ENCODE results near the gene SLCO2A1.

Gene SLCO2A1

DNA sequence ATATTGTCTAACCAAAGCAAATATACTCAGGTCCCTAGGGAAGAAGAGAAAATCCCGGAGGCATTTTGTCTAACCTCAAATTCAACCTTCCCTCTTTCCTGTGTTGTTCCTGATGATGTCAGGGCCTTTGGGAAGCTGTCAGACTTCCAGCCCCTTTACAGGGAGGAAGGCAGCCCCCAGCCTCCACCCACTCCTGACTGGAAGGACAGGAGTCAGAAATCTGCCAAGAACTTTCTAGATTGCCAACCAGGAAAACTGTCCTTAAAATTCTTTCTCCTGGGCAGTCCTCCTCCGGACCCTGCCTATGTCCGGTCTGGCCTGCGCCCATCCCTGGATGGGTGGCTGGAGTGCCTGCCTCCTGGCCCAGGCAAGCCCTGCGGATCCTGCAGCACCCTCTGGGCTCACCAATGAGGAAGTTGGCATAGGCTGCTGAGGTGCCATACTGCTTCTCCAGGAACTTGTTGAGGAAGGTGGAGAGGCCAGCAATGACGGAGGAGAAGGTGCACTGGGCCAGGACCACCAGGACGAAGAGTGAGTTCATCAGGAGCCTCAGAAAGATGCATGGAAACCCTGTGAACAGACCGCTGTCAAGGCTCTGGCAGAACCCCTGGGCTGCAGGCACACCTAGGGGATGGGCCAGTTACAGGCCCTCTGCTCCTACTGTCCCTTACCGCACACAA is 81.5 kb downstream of the SLCO2A1 start:
- no peak overlapping the region for H3K4me3 ChIP-seq (ENCODE audit: low read depth in 1 of 2, low read length in 1 of 2)
- TF ChIP-seq, protein P1, sequence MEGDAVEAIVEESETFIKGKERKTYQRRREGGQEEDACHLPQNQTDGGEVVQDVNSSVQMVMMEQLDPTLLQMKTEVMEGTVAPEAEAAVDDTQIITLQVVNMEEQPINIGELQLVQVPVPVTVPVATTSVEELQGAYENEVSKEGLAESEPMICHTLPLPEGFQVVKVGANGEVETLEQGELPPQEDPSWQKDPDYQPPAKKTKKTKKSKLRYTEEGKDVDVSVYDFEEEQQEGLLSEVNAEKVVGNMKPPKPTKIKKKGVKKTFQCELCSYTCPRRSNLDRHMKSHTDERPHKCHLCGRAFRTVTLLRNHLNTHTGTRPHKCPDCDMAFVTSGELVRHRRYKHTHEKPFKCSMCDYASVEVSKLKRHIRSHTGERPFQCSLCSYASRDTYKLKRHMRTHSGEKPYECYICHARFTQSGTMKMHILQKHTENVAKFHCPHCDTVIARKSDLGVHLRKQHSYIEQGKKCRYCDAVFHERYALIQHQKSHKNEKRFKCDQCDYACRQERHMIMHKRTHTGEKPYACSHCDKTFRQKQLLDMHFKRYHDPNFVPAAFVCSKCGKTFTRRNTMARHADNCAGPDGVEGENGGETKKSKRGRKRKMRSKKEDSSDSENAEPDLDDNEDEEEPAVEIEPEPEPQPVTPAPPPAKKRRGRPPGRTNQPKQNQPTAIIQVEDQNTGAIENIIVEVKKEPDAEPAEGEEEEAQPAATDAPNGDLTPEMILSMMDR (IDR thresholded peaks at IDR 0.05), result no peak
- no peaks in the 10 kb centered on the region for H3K9me3 ChIP-seq
- H3K27me3 ChIP-seq, result peaks cover 20% of the 10 kb centered on the region
- no peak overlapping the region for H3K27ac ChIP-seq
- H3K4me1 ChIP-seq (ENCODE audit: control insufficient read depth in 1 of 2, insufficient read depth in 1 of 2, low read depth in 1 of 2, low read length in 1 of 2), result no peaks in the 10 kb centered on the region
- H3K36me3 ChIP-seq, result no peaks in the 10 kb centered on the region

DNA sequence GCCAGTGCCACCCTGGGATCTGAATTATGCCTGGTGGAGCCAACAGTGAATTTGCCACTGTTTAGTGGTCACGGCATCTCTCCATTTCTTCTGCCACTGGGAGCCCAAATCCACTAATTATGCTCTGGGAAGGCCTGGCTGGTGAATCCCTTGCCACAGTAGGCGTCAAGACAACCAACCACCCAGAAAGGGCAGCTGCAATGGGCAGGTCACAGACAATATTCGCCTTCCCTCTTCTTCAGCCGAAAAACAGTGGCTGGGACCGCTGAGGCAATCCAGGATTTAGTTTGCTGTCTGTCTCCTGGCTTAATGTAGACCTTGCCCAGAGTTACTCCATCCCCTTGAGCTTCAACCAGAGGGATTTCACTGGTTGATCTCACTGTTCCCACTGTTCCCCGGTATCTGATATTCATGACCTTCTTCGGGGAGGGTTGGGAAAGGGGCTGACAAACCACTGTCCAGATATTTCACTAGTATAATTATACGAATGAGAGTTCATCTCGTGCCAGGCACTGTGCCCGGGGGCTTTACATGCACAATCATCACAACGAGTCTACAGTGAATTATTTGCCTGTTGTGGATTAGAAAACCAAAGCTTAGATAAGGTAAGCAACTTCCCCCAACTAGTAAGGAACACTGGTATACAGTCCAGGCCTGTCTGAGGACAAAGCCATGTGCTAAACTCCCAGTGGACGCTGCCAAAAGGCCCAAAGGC is 84.2 kb downstream of the SLCO2A1 start:
- H3K4me1 ChIP-seq (ENCODE audit: control insufficient read depth in 1 of 2, insufficient read depth in 1 of 2, low read depth in 1 of 2, low read length in 1 of 2), result no peaks in the 10 kb centered on the region

DNA sequence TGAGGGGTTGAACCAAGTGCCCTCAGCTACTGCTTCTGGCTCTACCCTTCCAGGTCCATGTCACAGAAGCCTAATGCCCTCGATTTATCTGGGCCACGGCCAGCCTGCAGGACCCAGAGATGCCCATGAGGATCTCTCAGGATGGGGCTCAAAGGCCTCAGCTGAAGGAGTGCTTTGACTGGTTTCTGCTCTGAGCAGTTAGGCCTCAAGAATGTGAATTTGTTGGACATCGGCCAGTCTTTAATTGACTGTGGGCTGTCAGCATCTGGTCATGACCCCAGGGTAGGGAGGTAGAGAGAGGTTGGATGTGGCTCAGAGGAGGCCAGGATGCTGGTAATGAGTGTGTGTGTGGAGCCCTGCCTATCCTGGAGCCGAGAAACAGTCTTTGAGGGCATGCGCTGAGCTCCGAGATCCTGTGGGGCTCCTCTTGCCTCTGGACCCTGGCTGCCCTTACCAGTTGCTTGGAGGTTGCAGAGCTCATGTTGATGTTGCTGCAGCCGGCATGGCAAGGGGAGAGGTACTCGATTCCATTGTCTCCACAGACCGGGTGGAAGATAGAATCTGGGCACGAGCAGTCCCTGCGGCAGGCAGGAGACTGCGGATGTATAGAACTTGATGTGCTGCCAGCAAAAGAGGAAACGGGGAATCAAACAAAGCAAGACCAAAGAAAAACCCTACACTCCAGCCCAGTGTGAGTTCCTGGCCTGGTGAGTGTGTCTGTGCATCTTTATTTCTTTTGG is 84.9 kb downstream of the SLCO2A1 start:
- TF ChIP-seq, protein P1 (IDR thresholded peaks at IDR 0.05), result no peak
- Histone ChIP-seq H3K4me3 (ENCODE audit: low read depth in 1 of 2, low read length in 1 of 2) (no peak overlapping the region), H3K9me3 (no peaks in the 10 kb centered on the region), H3K36me3 (no peaks in the 10 kb centered on the region), H3K27ac (no peak overlapping the region), H3K27me3 (peaks cover 32% of the 10 kb centered on the region), H3K4me1 (ENCODE audit: control insufficient read depth in 1 of 2, insufficient read depth in 1 of 2, low read depth in 1 of 2, low read length in 1 of 2) (no peaks in the 10 kb centered on the region)

More for the DNA sequence above, 84.2 kb downstream of the SLCO2A1 start:
- H3K27ac ChIP-seq, result no peak overlapping the region
- TF ChIP-seq, protein P1 (IDR thresholded peaks at IDR 0.05), result no peak
- no peaks in the 10 kb centered on the region for H3K9me3 ChIP-seq
- H3K36me3 ChIP-seq, result no peaks in the 10 kb centered on the region
- no peak overlapping the region for H3K4me3 ChIP-seq (ENCODE audit: low read depth in 1 of 2, low read length in 1 of 2)
- H3K27me3 ChIP-seq, result peaks cover 32% of the 10 kb centered on the region

DNA sequence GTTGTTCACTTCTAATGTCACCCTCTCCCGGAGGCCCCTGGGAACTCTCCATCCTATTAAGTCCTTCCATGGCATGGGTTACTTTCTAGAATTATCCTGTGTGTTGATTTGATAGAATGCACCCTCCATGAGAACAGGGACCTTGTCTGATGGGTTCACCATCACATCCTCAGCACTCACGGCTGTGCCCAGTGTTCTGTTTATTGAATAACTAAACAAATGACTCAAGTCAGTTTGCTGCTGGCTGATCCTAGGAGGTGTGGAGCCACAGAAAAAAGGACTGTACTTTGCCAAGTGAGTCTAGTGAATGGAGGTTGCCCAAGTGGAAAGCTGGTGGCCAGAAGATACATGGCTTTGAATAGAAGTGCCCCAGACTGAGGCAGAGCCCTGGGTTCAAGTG is 85.5 kb downstream of the SLCO2A1 start:
- Histone ChIP-seq H3K27me3 (peaks cover 32% of the 10 kb centered on the region), H3K36me3 (no peaks in the 10 kb centered on the region), H3K27ac (no peak overlapping the region), H3K9me3 (no peaks in the 10 kb centered on the region), H3K4me1 (ENCODE audit: control insufficient read depth in 1 of 2, insufficient read depth in 1 of 2, low read depth in 1 of 2, low read length in 1 of 2) (no peaks in the 10 kb centered on the region), H3K4me3 (ENCODE audit: low read depth in 1 of 2, low read length in 1 of 2) (no peak overlapping the region)
- TF ChIP-seq, protein P1 (IDR thresholded peaks at IDR 0.05), result no peak

DNA sequence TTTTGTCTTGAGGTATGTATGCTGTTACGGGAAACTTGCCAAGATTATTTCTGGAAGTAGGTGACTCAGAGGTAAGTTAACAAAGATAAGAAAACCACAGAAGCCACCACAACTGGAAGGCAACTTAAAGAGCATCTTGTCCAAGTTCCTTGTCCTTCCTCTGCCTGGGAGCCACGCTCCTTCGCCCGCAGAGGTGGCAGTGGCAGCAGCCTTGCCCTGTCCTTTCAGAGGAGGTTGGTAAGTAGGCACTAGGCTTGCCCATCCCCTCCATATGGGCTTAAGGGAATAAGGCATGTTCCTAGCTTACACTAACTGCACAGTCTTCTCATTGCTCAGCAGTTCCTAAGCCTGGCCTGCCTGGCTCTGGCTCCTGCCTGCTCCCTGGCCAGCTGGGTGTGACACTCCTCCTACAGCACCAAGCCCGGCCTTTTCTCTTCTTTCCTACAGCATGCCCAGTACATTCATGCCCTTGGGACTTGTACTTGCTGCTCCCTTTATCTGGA is 86.0 kb downstream of the SLCO2A1 start:
- peaks cover 32% of the 10 kb centered on the region for H3K27me3 ChIP-seq
- no peak overlapping the region for H3K27ac ChIP-seq
- no peaks in the 10 kb centered on the region for H3K4me1 ChIP-seq (ENCODE audit: control insufficient read depth in 1 of 2, insufficient read depth in 1 of 2, low read depth in 1 of 2, low read length in 1 of 2)
- TF ChIP-seq, protein P1 (IDR thresholded peaks at IDR 0.05), result no peak
- no peaks in the 10 kb centered on the region for H3K9me3 ChIP-seq
- H3K36me3 ChIP-seq, result no peaks in the 10 kb centered on the region
- H3K4me3 ChIP-seq (ENCODE audit: low read depth in 1 of 2, low read length in 1 of 2), result no peak overlapping the region

All from neutrophil (primary cell).